CD4-positive, alpha-beta T cell treated with Interleukin-4 for 4 hours (primary cell): ENCODE data around the gene NLRP6.
"Not testable (repeated sequence)": the region's sequence is repeated elsewhere in the genome, so short reads cannot be mapped to it uniquely, and the experiment has no call there.

Experiments used
- DNase-seq: peaks from one replicate; pipeline ENCODE4 v3.0.0-alpha.2; 2020

The NLRP6 gene

GRCh38 chr11:311013-311748, 33.0 kb downstream of the NLRP6 start:
- DNase-seq: not testable (repeated sequence)

DNA sequence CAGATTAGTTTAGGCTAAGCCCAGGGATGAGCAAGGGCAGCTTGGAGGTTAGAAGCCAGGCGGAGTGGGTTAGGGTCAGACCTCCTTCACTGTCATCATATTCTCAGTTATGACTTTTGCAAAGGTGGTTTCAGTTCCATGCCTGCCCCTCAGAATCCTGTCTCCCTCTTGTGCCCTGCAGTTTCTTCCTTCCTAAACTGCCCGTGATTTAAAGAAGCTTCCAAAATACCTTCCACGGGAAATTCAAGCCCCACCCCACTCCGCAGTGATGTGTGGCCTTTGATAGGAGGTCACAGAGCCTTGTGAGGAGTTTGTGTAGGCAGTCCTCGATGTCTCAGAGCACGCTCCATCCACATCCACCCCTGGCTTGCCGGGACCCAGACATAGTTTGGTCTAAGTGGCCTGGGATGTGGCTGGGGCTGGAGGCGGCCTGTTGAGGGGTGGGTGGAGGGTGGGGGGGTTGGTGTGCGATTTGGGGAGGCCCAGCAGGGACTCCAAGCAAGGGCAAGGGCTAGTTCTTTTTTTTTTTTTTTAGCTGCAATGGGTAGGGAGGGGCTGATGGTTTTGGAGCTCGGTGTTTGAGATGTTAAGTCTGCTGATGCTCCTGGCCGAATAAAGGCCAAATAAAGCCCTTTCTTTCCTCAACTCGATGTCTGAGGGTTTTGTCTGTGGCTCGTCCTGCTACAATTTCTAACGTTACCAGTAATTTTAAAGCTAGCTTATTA, 34.0 kb downstream of the NLRP6 start:
- no peak for DNase-seq

- DNase-seq: no peak
These were observed 35.1 kb downstream of the NLRP6 start for GRCh38 chr11:313304-313786.

DNA sequence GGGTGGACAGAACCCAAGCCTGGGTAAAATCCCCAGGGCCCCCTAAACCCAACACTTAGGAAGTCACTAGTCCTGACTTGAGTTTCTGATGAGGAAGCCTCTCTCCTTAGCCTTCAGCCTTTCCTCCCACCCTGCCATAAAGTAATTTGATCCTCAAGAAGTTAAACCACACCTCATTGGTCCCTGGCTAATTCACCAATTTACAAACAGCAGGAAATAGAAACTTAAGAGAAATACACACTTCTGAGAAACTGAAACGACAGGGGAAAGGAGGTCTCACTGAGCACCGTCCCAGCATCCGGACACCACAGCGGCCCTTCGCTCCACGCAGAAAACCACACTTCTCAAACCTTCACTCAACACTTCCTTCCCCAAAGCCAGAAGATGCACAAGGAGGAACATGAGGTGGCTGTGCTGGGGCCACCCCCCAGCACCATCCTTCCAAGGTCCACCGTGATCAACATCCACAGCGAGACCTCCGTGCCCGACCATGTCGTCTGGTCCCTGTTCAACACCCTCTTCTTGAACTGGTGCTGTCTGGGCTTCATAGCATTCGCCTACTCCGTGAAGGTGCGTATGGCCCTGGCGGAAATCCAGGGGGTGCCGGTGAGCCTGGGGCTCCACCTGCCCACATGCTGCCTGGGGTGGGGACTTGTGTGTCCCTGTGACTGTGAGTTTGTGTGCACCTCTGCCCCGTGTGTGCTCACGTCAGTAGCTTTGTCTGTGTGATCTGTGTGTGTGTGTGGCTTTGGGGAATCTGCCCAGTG, 35.8 kb downstream of the NLRP6 start, which contains the start of gene IFITM1:
Gene IFITM1, plus strand, starts transcription at position 254 of the 767 bp plus-strand sequence. Its CDS starts 131 bp downstream, at position 385.
- DNase-seq: peak; percentile 70

GRCh38 chr11:314554-314875, 36.3 kb downstream of the NLRP6 start:
- DNase-seq: not testable (repeated sequence)

DNA sequence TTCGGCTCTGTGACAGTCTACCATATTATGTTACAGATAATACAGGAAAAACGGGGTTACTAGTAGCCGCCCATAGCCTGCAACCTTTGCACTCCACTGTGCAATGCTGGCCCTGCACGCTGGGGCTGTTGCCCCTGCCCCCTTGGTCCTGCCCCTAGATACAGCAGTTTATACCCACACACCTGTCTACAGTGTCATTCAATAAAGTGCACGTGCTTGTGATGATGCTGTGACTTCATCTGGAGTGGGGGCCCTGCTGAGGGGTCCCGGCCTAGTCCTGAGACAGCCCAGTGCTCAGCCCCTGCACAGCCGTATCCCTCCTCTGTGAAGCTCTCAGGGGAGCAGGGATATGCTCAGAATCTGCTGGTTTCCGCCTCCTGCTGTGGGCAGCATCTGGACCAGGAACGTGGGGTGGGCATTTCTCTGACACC, 36.9 kb downstream of the NLRP6 start:
- no peak for DNase-seq

DNA sequence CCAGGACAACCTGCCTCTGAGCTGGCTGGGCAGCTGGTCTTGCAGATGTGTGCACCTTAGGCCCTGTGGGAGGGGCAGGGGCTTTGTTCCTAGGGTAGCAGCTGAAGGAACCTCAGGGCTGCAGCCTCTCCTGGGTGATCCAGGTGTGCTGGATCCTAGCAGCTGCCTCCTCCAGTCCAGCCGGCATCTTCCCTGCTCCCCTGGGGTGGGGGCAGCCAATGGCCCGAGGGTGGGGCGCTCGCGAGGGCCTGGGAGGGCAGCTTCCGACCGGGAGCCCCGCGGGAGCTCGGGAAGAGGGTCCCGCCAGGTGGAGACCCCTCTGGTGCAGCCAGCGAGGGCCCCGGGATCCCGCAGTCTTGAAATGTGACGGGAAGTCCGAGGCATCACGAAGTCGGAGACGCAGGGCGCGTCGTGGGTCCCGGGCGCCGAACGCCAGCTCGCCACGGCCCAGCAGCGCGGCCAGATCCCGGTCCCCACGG, 37.3 kb downstream of the NLRP6 start:
- no peak for DNase-seq

DNA sequence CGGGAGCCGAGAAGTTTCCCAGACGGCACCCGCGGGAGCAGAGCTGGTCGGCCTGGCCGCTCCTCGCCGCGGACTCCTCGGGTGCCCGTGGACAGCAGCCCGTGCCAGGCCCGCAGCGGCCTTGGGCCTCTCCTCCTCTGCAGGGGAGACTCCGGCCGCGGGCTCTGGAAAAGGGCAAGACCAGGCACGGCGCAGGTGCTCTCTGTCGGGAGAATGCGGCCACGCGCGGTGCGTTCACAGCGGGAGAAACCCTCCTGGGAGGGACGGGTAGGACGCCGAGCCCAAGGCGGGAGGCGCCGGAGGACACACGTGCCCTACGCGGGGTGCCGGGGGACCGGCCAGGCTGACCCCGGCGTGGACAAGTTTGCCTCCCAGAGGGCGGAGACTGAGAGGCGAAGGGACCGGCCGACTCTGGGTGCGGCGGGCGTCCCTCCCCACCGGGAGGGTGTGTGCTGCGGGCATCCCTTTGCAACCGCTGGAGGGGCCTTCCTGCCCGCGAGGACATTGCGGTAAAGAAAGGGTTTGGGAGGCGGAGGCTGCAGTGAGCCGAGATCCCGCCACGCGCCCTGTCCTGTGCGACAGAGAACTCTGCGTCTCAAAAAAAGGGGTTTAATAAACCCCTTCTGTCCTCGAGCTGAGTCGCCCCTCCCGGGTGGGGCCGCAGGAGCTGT, 38.0 kb downstream of the NLRP6 start:
- peak; percentile 37 for DNase-seq

- DNase-seq: peak; percentile 69
These were observed 38.7 kb downstream of the NLRP6 start for GRCh38 chr11:316891-317301.

GRCh38 chr11:317668-318404, 39.6 kb downstream of the NLRP6 start:
- not testable (repeated sequence) for DNase-seq

- DNase-seq: not testable (repeated sequence)
These were observed 40.4 kb downstream of the NLRP6 start for GRCh38 chr11:318405-319120.

DNA sequence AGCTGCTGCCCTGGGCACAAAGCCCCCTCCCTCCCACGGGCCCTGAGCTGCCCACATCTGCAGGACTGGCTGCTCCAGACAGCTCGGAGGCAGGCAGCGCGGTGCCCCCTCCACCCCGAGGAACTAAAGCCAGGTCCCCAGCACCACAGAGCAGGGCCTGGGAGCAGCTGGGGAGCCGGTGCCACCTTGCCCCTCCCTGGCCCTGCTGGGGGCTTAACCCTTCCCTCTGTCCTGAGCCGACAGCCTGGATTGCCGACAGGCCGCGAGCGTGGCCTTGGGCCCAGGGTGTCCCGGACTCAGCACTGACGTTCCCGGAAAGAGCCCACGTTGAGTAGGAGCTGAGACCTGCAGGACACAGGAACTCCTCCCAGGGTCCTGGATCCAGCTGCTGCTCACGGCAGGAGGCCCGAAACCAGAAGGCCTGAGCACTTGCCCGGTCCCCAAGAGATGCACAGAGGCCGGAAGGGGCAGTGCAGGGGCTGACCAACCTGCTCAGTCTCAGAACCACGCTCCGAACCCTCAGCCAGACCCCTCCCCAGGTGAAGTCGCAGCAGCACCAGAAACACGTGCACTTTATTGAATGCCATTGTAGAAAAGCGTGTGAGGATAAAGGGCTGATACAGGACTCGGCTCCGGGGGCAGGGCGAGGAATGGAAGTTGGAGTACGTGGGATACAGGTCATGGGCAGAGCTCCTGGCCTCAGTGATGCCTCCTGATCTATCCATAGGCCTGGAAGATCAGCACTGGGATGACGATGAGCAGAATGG, 41.1 kb downstream of the NLRP6 start:
- DNase-seq: not testable (repeated sequence)

DNA sequence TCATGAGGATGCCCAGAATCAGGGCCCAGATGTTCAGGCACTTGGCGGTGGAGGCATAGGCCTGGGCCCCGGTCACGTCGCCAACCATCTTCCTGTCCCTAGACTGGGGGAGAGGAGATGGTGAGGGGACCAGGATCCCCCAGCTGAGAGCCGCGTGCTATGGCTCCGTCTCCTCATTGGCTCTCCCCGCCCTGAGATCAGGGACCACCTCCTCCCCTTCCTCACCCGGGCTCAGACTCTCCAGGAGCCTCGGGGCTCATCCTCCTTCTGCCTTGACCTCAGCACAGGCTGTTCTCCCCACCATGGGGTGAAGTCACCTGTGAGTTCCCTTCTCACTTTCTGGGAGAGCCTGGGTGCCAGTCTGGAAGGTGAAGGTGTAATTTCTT, 41.7 kb downstream of the NLRP6 start:
- DNase-seq: not testable (repeated sequence)

DNA sequence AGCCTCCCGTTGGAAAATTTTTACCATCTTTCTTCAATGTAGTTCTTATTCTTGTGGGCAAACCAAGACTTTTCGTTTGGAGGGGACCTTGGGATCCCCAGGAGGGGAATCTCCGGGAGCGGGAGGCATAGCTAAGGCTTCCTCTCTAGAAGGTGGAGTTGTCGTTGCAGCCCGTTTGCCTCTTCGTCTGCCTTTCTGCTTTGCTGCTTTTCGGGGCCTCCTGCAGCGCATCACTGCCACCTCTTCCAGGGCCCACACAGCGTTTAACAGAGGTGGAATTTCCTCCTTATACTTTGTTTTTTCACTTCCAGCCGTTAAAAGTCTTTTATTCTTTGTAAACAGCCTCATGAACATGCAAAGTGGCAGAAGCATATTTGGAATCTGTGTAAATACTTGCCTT, 45.9 kb downstream of the NLRP6 start:
- no peak for DNase-seq

DNA sequence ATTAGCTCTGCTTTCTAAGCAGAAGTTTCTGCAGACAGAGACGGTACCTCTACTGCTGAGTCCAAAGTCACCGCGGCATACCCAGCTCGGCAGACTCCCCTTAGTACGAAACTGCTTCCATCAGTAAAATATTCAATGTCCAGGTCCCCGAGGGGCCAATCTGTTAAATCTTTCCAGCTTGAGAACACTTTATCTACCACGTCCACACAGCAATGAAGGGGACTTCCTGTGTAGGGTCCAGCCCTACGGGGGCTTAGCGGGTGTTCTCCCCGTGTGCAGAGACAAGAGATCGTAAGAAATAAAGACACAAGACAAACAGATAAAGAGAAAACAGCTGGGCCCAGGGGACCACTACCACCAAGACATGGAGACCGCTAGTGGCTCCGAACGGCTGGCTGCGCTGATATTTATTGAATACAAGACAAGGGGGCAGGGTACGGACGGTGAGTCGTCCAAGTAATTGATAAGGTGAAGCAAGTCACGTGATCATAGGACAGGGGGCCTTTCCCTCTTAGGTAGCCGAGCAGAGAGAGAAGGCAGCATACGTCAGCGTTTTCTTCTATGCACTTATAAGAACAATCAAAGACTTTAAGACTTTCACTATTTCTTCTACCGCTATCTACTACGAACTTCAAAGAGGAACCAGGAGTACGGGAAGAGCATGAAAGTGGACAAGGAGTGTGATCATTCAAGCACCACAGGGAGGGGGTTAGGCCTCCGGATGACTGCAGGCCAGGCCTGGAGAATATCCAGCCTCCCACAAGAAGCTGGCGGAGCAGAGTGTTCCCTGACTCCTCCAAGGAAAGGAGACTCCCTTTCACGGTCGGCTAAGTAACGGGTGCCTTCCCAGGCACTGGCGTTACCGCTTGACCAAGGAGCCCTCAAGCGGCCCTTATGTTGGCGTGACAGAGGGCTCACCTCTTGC, 46.6 kb downstream of the NLRP6 start:
- not testable (repeated sequence) for DNase-seq

- no peak for DNase-seq
These were observed 47.8 kb downstream of the NLRP6 start for GRCh38 chr11:325796-326591.

GRCh38 chr11:326592-326841, 48.3 kb downstream of the NLRP6 start:
- DNase-seq: no peak

GRCh38 chr11:326842-327580, 48.8 kb downstream of the NLRP6 start:
- DNase-seq: peak; percentile 64
